NCI-H82 (cell line): ENCODE data around the gene CYP3A7.
"Not testable (repeated sequence)": the region's sequence is repeated elsewhere in the genome, so short reads cannot be mapped to it uniquely, and the experiment has no call there.

ENCODE experiments used
- DNase-seq: peaks from one replicate; lab custom pipeline; 2025; lab: John Stamatoyannopoulos, UW

The CYP3A7 gene

GRCh38 chr7:99741441-99741795 is 6.4 kb upstream of the CYP3A7 start:
- no peak for DNase-seq

GRCh38 chr7:99740573-99741440 is 5.8 kb upstream of the CYP3A7 start:
- DNase-seq: no peak

- no peak for DNase-seq
These were observed 4.9 kb upstream of the CYP3A7 start for GRCh38 chr7:99739699-99740572.

- no peak for DNase-seq
These were observed 2.7 kb upstream of the CYP3A7 start for GRCh38 chr7:99737726-99738125.

- not testable (repeated sequence) for DNase-seq
These were observed 1.7 kb upstream of the CYP3A7 start for GRCh38 chr7:99736667-99737066.

- DNase-seq: no peak
These were observed 1.5 kb downstream of the CYP3A7 start for GRCh38 chr7:99733448-99733847.

GRCh38 chr7:99733003-99733402 is 2.0 kb downstream of the CYP3A7 start:
- DNase-seq: no peak

GRCh38 chr7:99731638-99732374 is 3.2 kb downstream of the CYP3A7 start:
- DNase-seq: no peak

GRCh38 chr7:99730992-99731391 is 4.0 kb downstream of the CYP3A7 start:
- no peak for DNase-seq

- DNase-seq: no peak
These were observed 4.7 kb downstream of the CYP3A7 start for GRCh38 chr7:99730238-99730810.

- no peak for DNase-seq
These were observed 5.3 kb downstream of the CYP3A7 start for GRCh38 chr7:99729486-99730237.

- DNase-seq: no peak
These were observed 6.4 kb downstream of the CYP3A7 start for GRCh38 chr7:99728615-99729014.

- DNase-seq: not testable (repeated sequence)
These were observed 11.8 kb downstream of the CYP3A7 start for GRCh38 chr7:99723201-99723600.

- DNase-seq: no peak
These were observed 14.0 kb downstream of the CYP3A7 start for GRCh38 chr7:99720800-99721595.

- DNase-seq: no peak
These were observed 14.8 kb downstream of the CYP3A7 start for GRCh38 chr7:99719996-99720769.

- DNase-seq: no peak
These were observed 20.9 kb downstream of the CYP3A7 start for GRCh38 chr7:99713995-99714570.

GRCh38 chr7:99709838-99710578 is 25.0 kb downstream of the CYP3A7 start:
- no peak for DNase-seq

GRCh38 chr7:99709260-99709659 is 25.7 kb downstream of the CYP3A7 start:
- no peak for DNase-seq

- DNase-seq: no peak
These were observed 27.9 kb downstream of the CYP3A7 start for GRCh38 chr7:99707096-99707495.
